HG03432 (cell line): ENCODE measurements around the gene DNAH10.

Experiments
- ATAC-seq: cut with Tn5 transposase; IDR thresholded peaks from one replicate; pipeline ENCODE4 v1.9.1; 2021; ENCODE audit warnings: mild to moderate bottlenecking, moderate library complexity; ENCODE audit not compliant: unreplicated experiment

DNAH10 gene

DNA sequence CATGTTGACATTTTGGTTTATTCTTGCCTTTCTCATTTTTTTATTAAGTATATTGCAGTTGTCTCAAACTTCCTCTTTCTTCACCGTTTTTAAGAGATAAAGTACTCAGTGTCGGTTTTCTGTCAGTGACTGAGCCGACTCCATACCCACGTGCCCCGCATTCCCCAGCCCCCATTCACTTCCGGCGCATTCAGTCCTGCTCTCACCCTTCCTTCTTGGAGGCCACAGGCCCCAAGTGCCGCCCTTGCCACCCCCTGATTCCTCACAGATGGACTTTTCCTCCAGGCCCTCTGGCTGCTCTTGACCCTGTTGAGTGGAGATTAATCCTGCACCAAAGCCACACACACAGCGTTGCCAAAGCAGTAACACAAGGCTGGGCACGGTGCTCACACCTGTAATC, 19.1 kb upstream of the DNAH10 start:
- ATAC-seq, result no peak

DNA sequence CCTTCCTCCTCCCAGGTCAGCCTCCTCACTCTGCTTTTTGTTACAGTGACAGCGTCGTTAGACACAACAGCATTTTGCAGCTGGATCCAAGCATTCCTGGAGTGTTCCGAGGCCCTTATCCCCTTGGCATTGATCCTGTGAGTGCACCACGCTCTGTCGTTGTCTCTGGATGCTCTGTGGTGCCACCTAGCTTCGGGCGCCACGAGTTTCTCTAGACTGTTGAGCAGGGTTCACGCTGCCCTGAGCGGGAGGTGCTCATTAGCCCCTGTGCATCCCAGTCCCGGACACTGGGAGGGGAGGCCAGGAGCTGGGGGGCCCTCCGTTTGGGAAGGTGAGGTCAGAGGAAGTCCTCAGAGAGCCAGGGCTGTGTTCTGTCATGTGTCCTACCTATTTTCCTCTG, 17.3 kb upstream of the DNAH10 start:
- no peak for ATAC-seq

- no peak for ATAC-seq
Observed at GRCh38 chr12:123747309-123747708, 14.8 kb upstream of the DNAH10 start.

DNA sequence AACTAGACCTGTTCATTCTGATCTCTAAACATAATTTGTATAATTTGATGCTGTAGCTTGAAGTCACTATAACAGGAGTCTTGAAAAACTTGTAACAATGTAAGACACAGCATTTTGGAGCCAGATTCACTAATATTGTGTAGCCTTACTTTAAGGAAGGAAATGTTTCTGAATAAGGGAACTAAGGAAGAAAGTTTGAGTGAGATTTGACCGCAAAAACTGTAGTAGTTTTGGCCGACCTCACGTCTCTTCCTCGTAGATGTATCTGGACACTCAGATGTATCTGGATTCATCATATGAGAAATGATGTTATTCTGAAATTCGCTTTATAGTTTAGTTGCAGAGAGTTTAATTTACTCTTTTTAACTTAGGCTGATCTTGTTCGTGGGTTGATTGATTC, 13.9 kb upstream of the DNAH10 start:
- ATAC-seq, result no peak

DNA sequence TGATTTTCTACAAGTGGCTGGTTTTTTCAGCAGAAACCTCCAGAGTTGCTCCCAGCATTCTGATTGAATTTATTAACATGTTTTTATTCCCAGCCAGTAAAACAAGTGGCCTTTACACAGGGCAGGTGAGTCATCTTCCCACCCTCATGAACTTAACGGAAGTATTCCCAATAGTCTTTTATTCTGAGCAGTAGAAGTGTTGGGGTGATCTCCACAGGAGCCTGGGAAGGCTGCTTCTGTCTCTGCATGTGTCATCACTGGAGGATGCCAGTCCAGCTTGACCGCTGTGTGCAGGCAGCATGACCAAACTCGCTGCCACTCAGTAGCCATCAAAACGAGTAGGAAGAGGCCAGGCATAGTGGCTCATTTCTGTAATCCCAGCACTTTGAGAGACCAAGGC, 13.4 kb upstream of the DNAH10 start:
- no peak for ATAC-seq

GRCh38 chr12:123749355-123749754, 12.7 kb upstream of the DNAH10 start:
- no peak for ATAC-seq

- no peak for ATAC-seq
Observed at GRCh38 chr12:123750159-123750656, 11.9 kb upstream of the DNAH10 start.

DNA sequence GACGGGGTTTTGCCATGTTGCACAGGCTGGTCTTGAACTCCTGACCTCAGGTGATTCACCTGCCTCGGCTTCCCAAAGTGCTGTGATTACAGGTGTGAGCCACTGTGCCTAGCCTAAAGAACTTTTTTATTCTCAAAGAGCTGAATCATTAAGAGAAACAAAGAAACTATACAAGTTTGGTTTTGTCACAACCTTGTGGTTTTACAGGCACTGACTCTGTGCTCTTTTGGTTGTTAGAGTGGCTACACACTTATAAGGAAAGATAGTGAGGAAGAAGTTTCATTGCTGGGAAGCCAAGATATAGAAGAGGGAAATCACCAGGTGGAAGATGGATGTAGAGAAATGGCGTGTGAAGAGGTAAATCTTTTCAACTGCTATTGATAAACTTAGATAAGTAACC, 10.1 kb upstream of the DNAH10 start:
- no peak for ATAC-seq

DNA sequence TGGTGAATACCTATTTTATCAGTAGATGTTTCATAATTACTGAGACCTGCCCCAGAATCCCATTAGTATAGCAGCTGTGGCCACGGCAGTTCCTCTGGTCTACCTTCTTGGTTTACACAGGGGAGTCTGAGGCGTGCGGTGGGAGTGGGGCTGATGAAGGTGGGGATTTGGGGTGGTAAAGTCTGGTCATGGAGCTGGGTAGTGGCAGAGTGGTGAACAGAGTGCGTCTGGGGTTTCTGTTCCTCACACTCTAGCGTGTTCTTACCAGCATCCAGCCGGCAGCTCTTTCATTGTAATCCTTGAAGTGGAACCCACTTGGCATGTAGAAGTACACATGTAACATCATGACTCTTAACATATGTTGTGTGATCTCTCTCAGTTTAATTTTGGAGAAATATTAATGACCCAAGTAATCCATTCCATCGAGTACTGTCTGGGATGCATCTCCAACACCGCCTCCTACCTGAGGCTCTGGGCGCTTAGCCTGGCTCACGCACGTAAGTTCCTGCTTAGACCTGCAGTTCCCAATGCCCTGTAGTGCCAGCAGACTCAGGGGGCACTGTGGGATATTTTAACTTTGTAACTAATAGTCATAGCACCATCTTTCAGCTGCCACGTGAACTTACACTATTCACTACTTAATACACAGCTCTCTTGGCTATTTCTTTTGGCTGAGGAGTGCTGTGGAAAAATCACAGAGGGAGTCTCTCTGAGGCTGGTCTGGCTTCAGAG, 7.9 kb upstream of the DNAH10 start:
- ATAC-seq, result no peak

DNA sequence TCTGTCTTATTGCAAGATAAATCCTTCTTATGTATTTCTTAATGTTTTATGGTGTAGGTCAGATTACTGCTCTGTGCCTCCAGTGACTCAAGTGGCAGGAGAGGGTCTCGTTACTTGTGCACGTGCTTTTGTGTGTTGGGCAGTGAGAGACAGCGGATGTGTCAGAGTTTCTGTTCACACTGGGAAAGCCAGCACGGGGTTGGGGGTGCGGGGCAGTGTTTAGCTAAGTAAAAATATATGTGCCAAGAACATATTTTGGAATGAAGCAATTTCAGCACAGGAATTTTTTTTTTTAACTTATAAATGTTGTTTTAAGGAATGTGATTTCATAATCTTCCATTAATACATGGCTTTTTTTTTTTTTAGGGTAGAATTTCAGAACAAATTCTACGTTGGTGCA, 4.5 kb upstream of the DNAH10 start:
- ATAC-seq, result no peak

DNA sequence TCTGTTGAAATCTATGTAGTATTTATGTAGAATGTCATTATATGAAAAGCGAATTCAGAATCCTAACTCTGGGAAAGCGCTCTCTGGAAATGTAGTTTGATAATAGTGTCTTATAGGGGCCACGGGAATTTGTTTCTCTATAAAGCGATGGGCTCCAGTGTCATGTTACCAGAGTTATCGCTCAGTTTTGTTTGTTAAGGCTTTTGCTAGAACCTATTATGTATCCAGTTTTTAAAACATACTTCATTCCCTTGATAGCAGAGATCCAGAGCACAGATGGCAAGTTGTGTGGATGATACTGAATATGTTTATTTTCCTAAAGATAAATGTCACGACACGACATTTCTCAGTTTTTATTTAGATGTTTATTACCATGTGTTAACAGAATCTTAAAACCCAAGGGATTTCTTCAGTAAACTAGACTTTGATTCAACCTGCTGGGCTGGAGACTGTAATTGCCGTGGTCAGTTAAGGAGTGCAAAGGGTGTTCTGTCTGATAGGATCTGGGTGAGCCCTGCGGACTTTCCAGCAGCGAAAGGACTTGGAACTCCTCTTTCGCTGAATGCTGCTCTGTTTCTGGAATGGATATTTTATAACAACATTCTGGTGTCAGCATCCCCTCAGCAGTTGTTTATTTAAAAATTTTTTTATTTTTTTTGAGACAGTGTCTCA, 1.7 kb upstream of the DNAH10 start:
- ATAC-seq, result no peak

DNA sequence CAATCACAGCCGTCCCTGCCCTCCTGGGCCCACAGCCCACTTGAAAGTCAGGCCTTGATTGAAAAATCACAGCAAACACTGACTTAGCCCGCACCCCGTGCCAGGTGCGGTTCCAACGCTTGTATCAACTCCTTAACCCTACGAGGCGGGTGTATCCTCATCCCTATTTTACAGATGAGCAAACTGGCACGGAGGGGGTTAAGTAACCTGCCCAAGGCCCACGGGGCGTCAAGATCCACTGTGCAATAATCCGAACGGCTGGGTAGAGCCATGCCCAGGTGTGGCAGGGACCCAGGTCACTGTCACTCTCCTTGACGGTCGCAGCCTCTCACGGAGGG, 583 bp downstream of the DNAH10 start:
- no peak for ATAC-seq

DNA sequence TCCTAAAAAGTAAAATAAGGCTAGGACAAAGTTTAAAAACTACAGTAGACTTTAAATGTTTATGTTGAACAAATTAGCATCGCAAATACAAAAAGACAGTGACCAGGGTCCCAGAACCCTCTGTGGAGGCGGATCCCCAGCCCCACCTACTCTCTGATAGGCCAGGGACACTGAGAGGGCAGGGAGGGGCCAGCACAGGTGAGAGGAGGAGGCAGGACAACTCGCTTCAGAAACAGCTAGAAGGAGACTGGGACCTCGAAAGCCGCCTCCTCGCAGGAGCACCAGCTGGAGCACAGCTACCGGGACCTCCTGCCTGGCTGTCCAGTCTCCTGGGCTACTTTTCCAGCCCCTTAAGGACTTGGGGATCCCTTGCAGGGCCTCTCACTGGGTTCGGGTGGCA, 992 bp downstream of the DNAH10 start:
- ATAC-seq, result no peak

- ATAC-seq, result no peak
Observed at GRCh38 chr12:123764109-123764508, 2.0 kb downstream of the DNAH10 start.

GRCh38 chr12:123765504-123766035, 3.5 kb downstream of the DNAH10 start:
- ATAC-seq, result no peak

GRCh38 chr12:123767613-123768012, 5.5 kb downstream of the DNAH10 start:
- peak; percentile 87 for ATAC-seq

GRCh38 chr12:123771261-123771660, 9.2 kb downstream of the DNAH10 start:
- no peak for ATAC-seq

- ATAC-seq, result no peak
Observed at GRCh38 chr12:123772074-123772473, 10.0 kb downstream of the DNAH10 start.

DNA sequence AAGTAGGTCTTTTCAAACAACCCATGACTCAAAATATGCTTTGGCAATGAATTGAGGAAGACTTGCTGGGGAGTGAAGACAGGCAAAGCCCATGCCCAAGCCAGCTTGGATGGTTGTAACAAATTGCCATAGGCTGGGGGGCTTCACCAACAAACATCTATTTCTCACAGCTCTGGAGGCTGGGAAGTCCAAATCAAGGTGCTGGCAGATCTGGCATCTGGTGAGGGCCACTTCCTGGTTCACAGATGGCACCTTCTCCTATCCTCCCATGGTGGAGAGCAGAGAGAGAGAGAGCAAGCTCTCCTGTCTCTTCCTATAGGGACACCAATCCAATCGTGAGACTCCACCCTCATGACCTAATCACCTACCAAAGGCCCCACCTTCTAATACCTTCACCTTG, 11.3 kb downstream of the DNAH10 start:
- ATAC-seq, result no peak

DNA sequence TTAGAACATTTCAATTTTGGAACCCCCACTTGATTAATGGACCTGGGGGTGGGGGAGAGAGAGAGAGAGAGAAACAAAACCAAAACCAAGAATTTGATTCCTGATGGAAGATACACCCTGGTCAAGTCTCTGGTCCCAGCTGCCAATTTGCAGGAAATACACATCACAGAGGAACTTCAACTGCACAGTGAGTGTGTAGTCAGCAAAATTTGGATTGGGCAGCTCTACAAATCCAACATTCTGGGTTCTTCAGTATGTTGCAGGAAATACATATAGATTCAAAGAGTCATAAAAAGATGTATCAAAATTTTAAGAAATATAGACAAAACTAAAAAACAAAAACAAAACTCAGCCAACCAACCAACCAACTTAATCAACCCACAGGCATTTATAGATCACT, 17.4 kb downstream of the DNAH10 start:
- ATAC-seq, result no peak

DNA sequence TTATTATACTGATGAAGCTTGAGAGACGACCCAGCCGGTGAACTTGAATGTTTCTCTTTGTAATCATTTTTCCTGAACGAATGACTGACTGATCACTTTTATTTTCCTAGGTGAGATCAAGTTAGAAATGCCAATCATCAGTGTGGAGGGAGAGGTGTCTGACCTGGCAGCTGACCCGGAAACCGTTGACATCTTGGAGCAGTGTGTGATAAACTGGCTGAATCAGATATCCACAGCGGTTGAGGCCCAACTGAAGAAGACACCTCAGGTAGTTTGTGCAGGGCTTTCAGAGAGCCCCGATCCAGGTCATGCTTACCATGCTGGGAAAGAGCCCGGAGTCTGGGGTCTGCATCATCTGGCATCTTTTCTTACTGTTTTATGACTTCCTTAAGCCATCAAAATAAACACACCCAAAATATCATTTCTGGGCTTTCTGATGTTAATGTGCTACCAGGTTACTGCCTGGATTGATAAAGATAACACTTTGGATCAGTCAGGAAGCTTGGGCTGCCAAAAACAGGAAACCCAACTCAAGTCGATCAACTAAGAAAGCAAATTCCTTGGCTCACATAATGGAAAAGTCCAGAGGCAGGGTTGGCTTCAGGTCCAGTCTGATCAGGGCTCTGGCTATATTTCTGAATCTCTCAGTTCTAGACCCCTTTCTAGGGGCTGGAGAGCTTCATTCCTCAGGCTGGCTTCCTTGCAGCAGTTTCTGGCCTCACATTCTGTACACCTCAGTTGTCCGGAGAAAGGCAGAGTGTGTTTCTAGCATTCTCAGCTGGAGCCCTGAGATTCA, 21.1 kb downstream of the DNAH10 start:
- no peak for ATAC-seq

GRCh38 chr12:123787466-123787865, 25.4 kb downstream of the DNAH10 start:
- ATAC-seq, result no peak
